HepG2 (cell line): Measurements from ENCODE around the gene GADD45G. TPM values are rescaled to one million over a fixed set of nuclear protein-coding genes. Genes with fewer than 3 reads are reported as not detected.
A peak's percentile ranks its signal among the peaks of the same experiment; 100 is the strongest.

Experiments used
- ATAC-seq: fragments of 200-7000 bp; cut with Tn5 transposase; 3 replicates; pipeline ENCODE4 v1.9.1; 2020; ENCODE audit warnings: mild to moderate bottlenecking, moderate library complexity
- BruUV-seq: library from RNA; stranded (reverse); fragments of 400-500 nt; replicated peaks from 2 replicates; lab custom pipeline; 2021; lab: Mats Ljungman, UMichigan
- CTCF ChIA-PET: fragments of 300-600 bp; formaldehyde crosslinking; extraction: SDS; loops from one replicate; lab custom pipeline; 2021; ENCODE audit warnings: low total read pairs, inconsistent platforms, low intra/inter-chr PET ratio; lab: Yijun Ruan, JAX
- POLR2A ChIA-PET: fragments of 350-600 bp; sonication (Branson Sonifier 250); formaldehyde crosslinking; loops from one replicate; lab custom pipeline; 2020; ENCODE audit warnings: antibody characterized with exemption, inconsistent platforms; lab: Yijun Ruan, JAX
- DNase-seq: peaks from one replicate; pipeline ENCODE4 v3.0.0-alpha.2; 2015; ENCODE audit warnings: low spot score
- FAIRE-seq: peaks from 3 replicates; lab custom pipeline; 2011; peaks lifted over from hg19 to GRCh38; lab: Jason Lieb, UNC
- H2AFZ ChIP-seq: one replicate; pipeline ENCODE4 v1.6.1; 2011; ENCODE audit warnings: low read length, inconsistent platforms
- H3K27ac ChIP-seq: fragments of 300-600 bp; 3 replicates; pipeline ENCODE4 v1.8.0; 2011; ENCODE audit warnings: mixed run types, mild to moderate bottlenecking, mixed read lengths, low read length, inconsistent platforms; ENCODE audit not compliant: insufficient read depth; ENCODE audit errors: extremely low read length
- H3K27me3 ChIP-seq, 2 experiments: fragments of 200-600 bp in 1 of 2; 2 replicates in 1 of 2; 3 replicates in 1 of 2; pipeline versions ENCODE4 v1.6.0 to v1.8.0; 2011; ENCODE audit warnings: low read length in 2 of 2, mild to moderate bottlenecking in 2 of 2, moderate library complexity in 2 of 2, inconsistent platforms in 1 of 2; ENCODE audit not compliant: insufficient read depth in 2 of 2, control insufficient read depth in 1 of 2
- H3K36me3 ChIP-seq, 2 experiments: fragments of 200-600 bp in 1 of 2; replicated peaks in 1 of 2; 2 replicates in 1 of 2; 3 replicates in 1 of 2; pipeline versions ENCODE4 v1.5.1 to v1.8.0; 2011; ENCODE audit warnings: low read length in 2 of 2, inconsistent platforms in 1 of 2; ENCODE audit not compliant: insufficient read depth in 2 of 2, control insufficient read depth in 1 of 2
- H3K4me1 ChIP-seq: 2 replicates; pipeline ENCODE4 v1.5.1; 2012; ENCODE audit warnings: low read length, inconsistent platforms; ENCODE audit not compliant: insufficient read depth
- H3K4me2 ChIP-seq: 2 replicates; pipeline ENCODE4 v1.6.0; 2011; ENCODE audit warnings: low read depth, low read length, inconsistent platforms
- H3K4me3 ChIP-seq, 3 experiments: fragments of 200-600 bp in 1 of 3; sonication (generic), shearing (Covaris generic) in 1 of 3; replicated peaks in 1 of 3; 2 replicates each; pipeline ENCODE4 v1.5.1; 2011 to 2016; ENCODE audit warnings: low read length in 3 of 3, inconsistent platforms in 2 of 3, low read depth in 2 of 3, mild to moderate bottlenecking in 2 of 3, control low read depth in 1 of 3, mixed read lengths in 1 of 3; ENCODE audit not compliant: insufficient read depth in 1 of 3
- H3K79me2 ChIP-seq: one replicate; pipeline ENCODE4 v1.6.1; 2011; ENCODE audit warnings: low read length, inconsistent platforms; ENCODE audit not compliant: insufficient read depth
- H3K9ac ChIP-seq: 2 replicates; pipeline ENCODE4 v1.6.0; 2011; ENCODE audit warnings: mild to moderate bottlenecking, low read depth, low read length, inconsistent platforms; ENCODE audit not compliant: insufficient read depth
- H3K9me3 ChIP-seq: 2 replicates; pipeline ENCODE4 v1.5.1; 2012; ENCODE audit warnings: mild to moderate bottlenecking, low read length
- H4K20me1 ChIP-seq: 2 replicates; pipeline ENCODE4 v1.6.0; 2011; ENCODE audit warnings: inconsistent platforms, mild to moderate bottlenecking, low read length, moderate library complexity; ENCODE audit not compliant: insufficient read depth
- TBL1XR1 ChIP-seq: fragments of 150-350 bp; IDR thresholded peaks from 2 replicates; pipeline ENCODE4 v1.6.1; 2014; ENCODE audit warnings: borderline replicate concordance, low read length; ENCODE audit not compliant: partially characterized antibody
- ZNF251 ChIP-seq: sonication (generic); formaldehyde crosslinking; IDR thresholded peaks from 2 replicates; pipeline ENCODE4 v1.9.0; 2021; ENCODE audit warnings: mild to moderate bottlenecking, missing genetic modification reagents
- ZNF264 ChIP-seq: sonication (generic); formaldehyde crosslinking; IDR thresholded peaks from 2 replicates; pipeline ENCODE4 v1.4.0; 2020; ENCODE audit warnings: missing genetic modification reagents
- ZNF30 ChIP-seq: sonication (generic); formaldehyde crosslinking; IDR thresholded peaks from 2 replicates; pipeline ENCODE4 v1.5.0; 2020; ENCODE audit warnings: mild to moderate bottlenecking, missing genetic modification reagents
- ZNF577 ChIP-seq: sonication (generic); formaldehyde crosslinking; IDR thresholded peaks from 2 replicates; pipeline ENCODE4 v1.4.0; 2020; ENCODE audit warnings: mild to moderate bottlenecking, low read depth, missing genetic modification reagents, borderline replicate concordance
- ZNF670 ChIP-seq: sonication (generic); formaldehyde crosslinking; IDR thresholded peaks from 2 replicates; pipeline ENCODE4 v1.8.0; 2022; ENCODE audit warnings: mild to moderate bottlenecking, missing genetic modification reagents, borderline replicate concordance
- WGBS: methylation state at CpG from one replicate; pipeline ENCODE4 v1.1.6; 2017; ENCODE audit warnings: low lambda C conversion rate; 5-methylcytosine and 5-hydroxymethylcytosine counted together
- in situ Hi-C: cut with HindIII; loops from 2 replicates; pipeline ENCODE4 v1.10.0; 2017; ENCODE audit warnings: low pct_unique_long_range_greater_than_20kb; ENCODE audit not compliant: extremely low pct_ligation_motif_present
- intact Hi-C: fragments of 100-400 bp; cut with micrococcal nuclease; formaldehyde crosslinking; loops from one replicate; pipeline ENCODE4 v1.10.0; 2022; ENCODE audit not compliant: unreplicated experiment
- polyA plus RNA-seq, 8 experiments: library from polyadenylated mRNA; depleted of rRNA in 3 of 8; stranded (reverse) in 7 of 8; unstranded in 1 of 8; fragments of >200 nt; fragmentation: Illumina TruSeq in 4 of 8; extraction: Trizol in 4 of 8; gene quantifications; 2 replicates each; pipeline versions ENCODE4 v1.2.1 to v1.2.3, GENCODE V29; 2011 to 2016; ENCODE audit warnings: low read depth in 4 of 8, missing spikeins in 1 of 8, mixed read lengths in 1 of 8; ENCODE audit not compliant: insufficient read depth in 1 of 8
- total RNA-seq, 5 experiments: library from RNA; depleted of rRNA; stranded (reverse); fragments of >200 nt; fragmentation: Illumina TruSeq; extraction: Trizol; gene quantifications; 2 replicates each; pipeline ENCODE4 v1.2.3, GENCODE V29; 2016; ENCODE audit warnings: low read depth in 1 of 5
- TF ChIP-seq, protein P1 (sequence below): sonication (generic); formaldehyde crosslinking; IDR thresholded peaks from 2 replicates; pipeline ENCODE4 v1.4.0; 2020; ENCODE audit warnings: mild to moderate bottlenecking, missing genetic modification reagents
- TF ChIP-seq, protein P2 (sequence below): sonication (generic); formaldehyde crosslinking; IDR thresholded peaks from 2 replicates; pipeline ENCODE4 v1.5.1; 2020; ENCODE audit warnings: missing genetic modification reagents, mild to moderate bottlenecking, borderline replicate concordance
- TF ChIP-seq, protein P3 (sequence below): sonication (generic); formaldehyde crosslinking; IDR thresholded peaks from 2 replicates; pipeline ENCODE4 v1.4.0; 2020; ENCODE audit warnings: mild to moderate bottlenecking, missing genetic modification reagents

Gene GADD45G
- total and polyA plus RNA-seq, 2 of the 13 experiments (the other 11 are each of a cell fraction or from before 2014, with no cell fraction given), result not detected

DNA sequence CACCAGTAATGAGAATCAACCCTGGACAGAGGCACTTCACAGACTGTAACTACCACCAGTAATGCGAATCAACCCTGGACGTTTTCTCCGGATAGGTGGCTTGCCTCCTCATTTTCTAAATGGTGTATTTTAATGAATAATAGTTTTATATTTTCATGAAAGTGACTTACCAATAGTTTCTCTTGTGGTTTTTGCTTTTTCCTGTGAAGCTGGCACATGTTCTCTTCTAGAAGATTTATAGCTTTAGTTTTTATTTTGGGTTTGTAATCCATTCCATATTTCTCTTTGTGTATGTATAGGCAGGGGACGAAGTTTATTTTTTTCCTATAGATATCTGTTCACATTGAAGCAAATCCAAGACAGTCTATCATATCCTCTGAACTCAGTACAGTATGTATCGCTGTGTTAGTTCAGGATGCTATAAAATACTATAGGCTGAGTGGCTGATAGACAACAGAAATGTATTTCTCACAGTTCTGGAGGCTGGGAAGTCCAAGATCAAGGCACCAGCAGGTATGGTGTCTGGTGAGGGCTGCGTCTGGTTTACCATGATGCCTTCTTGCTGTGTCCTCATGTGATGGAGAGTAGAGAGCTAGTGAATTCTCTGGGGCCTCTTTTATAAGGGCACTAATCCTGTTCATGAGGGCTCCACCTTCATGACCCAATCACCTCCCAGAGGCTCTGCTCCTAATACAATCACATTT is 46.5 kb upstream of the GADD45G start:
- no peaks in the 10 kb centered on the region for H3K79me2 ChIP-seq
- ChIA-PET CTCF (no interaction called here), POLR2A (no interaction called here)
- H3K36me3 ChIP-seq, result no peaks in the 10 kb centered on the region
- no peaks in the 10 kb centered on the region for H3K27me3 ChIP-seq
- no peak overlapping the region for H3K4me3 ChIP-seq
- in situ Hi-C loops, result loop anchor here (10.0 kb wide), 1 partner anchor 244 kb away; the partner anchor contains the start of genes CKS2 and SECISBP2
- no peak for ATAC-seq
- FAIRE-seq, result no peak
- intact Hi-C loops, result loop anchor here (5.0 kb wide), 1 partner anchor 201 kb away; no protein-coding TSS in a partner anchor
- peaks cover 85% of the 10 kb centered on the region for H3K4me1 ChIP-seq
- 92% methylated on average over 5 of the region's 6 CpGs for WGBS
- H3K27ac ChIP-seq, result peak overlapping the region; percentile 10
- BruUV-seq, result no TSS peak
- no peak overlapping the region for H3K4me2 ChIP-seq
- no peak overlapping the region for H2AFZ ChIP-seq
- no peak overlapping the region for H3K9ac ChIP-seq
- H3K9me3 ChIP-seq, result no peaks in the 10 kb centered on the region
- no peaks in the 10 kb centered on the region for H4K20me1 ChIP-seq
- no peak for DNase-seq
- peak; percentile 78; the same call in 1 of the 2 replicates for TF ChIP-seq ZNF264 (CRISPR knock-in tag)
- TF ChIP-seq ZNF577 (CRISPR knock-in tag), result no peak
- TF ChIP-seq, protein P1, sequence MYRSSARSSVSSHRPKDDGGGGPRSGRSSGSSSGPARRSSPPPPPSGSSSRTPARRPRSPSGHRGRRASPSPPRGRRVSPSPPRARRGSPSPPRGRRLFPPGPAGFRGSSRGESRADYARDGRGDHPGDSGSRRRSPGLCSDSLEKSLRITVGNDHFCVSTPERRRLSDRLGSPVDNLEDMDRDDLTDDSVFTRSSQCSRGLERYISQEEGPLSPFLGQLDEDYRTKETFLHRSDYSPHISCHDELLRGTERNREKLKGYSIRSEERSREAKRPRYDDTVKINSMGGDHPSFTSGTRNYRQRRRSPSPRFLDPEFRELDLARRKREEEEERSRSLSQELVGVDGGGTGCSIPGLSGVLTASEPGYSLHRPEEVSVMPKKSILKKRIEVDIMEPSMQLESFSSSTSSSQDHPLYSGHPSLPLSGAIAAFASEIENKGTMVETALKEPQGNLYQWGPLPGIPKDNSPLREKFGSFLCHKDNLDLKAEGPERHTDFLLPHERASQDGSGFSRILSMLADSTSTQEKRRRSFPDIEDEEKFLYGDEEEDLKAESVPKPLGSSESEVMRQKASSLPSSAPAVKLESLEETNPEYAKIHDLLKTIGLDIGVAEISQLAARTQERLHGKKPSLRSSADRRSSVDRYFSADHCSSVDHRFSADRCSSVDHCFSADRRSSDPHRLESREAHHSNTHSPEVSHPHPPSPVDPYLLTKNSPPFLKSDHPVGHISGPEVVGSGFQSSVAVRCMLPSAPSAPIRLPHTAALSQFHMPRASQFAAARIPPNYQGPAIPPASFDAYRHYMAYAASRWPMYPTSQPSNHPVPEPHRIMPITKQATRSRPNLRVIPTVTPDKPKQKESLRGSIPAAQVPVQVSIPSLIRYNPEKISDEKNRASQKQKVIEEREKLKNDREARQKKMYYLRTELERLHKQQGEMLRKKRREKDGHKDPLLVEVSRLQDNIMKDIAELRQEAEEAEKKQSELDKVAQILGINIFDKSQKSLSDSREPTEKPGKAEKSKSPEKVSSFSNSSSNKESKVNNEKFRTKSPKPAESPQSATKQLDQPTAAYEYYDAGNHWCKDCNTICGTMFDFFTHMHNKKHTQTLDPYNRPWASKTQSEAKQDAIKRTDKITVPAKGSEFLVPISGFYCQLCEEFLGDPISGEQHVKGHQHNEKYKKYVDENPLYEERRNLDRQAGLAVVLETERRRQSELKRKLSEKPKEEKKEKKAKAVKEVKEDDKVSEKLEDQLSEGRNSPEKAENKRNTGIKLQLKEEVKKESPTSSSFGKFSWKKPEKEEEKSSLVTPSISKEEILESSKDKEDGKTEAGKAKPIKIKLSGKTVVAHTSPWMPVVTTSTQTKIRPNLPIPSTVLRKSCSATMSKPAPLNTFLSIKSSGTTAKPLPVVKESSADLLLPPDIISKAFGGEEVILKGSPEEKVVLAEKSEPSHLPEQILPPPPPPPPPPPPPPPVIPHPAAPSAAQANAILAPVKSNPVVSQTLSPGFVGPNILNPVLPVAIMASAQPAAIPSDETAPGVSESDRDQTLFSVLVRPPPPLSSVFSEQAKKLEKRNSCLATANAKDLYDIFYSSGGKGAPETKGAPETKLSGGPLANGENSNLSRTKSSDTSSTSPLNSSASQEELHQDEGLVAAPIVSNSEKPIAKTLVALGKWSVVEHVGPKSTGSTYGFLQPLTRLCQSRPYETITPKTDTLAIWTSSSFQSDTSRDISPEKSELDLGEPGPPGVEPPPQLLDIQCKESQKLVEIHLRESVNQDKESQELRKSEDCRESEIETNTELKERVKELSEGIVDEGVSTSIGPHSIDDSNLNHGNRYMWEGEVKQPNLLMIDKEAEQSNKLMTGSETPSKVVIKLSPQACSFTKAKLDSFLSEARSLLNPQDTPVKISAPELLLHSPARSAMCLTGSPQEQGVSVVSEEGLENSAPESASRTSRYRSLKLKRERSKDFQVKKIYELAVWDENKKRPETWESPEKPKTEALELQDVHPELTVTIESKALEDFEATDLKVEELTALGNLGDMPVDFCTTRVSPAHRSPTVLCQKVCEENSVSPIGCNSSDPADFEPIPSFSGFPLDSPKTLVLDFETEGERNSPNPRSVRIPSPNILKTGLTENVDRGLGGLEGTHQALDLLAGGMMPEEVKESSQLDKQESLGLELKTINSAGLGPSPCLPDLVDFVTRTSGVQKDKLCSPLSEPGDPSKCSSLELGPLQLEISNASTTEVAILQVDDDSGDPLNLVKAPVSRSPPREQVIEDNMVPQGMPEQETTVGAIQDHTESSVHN (CRISPR knock-in tag), result no peak
- TF ChIP-seq, protein P2, sequence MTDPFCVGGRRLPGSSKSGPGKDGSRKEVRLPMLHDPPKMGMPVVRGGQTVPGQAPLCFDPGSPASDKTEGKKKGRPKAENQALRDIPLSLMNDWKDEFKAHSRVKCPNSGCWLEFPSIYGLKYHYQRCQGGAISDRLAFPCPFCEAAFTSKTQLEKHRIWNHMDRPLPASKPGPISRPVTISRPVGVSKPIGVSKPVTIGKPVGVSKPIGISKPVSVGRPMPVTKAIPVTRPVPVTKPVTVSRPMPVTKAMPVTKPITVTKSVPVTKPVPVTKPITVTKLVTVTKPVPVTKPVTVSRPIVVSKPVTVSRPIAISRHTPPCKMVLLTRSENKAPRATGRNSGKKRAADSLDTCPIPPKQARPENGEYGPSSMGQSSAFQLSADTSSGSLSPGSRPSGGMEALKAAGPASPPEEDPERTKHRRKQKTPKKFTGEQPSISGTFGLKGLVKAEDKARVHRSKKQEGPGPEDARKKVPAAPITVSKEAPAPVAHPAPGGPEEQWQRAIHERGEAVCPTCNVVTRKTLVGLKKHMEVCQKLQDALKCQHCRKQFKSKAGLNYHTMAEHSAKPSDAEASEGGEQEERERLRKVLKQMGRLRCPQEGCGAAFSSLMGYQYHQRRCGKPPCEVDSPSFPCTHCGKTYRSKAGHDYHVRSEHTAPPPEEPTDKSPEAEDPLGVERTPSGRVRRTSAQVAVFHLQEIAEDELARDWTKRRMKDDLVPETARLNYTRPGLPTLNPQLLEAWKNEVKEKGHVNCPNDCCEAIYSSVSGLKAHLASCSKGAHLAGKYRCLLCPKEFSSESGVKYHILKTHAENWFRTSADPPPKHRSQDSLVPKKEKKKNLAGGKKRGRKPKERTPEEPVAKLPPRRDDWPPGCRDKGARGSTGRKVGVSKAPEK (CRISPR knock-in tag), result no peak
- TF ChIP-seq, protein P3, sequence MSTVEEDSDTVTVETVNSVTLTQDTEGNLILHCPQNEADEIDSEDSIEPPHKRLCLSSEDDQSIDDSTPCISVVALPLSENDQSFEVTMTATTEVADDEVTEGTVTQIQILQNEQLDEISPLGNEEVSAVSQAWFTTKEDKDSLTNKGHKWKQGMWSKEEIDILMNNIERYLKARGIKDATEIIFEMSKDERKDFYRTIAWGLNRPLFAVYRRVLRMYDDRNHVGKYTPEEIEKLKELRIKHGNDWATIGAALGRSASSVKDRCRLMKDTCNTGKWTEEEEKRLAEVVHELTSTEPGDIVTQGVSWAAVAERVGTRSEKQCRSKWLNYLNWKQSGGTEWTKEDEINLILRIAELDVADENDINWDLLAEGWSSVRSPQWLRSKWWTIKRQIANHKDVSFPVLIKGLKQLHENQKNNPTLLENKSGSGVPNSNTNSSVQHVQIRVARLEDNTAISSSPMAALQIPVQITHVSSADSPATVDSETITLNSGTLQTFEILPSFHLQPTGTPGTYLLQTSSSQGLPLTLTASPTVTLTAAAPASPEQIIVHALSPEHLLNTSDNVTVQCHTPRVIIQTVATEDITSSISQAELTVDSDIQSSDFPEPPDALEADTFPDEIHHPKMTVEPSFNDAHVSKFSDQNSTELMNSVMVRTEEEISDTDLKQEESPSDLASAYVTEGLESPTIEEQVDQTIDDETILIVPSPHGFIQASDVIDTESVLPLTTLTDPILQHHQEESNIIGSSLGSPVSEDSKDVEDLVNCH (CRISPR knock-in tag), result no peak
- TF ChIP-seq ZNF251 (CRISPR knock-in tag), result no peak
- TF ChIP-seq TBL1XR1, result no peak
- no peak for TF ChIP-seq ZNF30 (CRISPR knock-in tag)
- TF ChIP-seq ZNF670 (CRISPR knock-in tag), result 0 out of 2 replicates have a peak, but pooled peaks have one; percentile 30
